ENCODE data around the gene VPS13A. TPM values are rescaled to one million over a fixed set of nuclear protein-coding genes. Genes with fewer than 3 reads are reported as not detected.
"Not testable (repeated sequence)": the region's sequence is repeated elsewhere in the genome, so short reads cannot be mapped to it uniquely, and the experiment has no call there.

The VPS13A gene
- total and polyA plus RNA-seq, 8 donors = 7.4 to 19.1 (median 15.6) TPM

DNA sequence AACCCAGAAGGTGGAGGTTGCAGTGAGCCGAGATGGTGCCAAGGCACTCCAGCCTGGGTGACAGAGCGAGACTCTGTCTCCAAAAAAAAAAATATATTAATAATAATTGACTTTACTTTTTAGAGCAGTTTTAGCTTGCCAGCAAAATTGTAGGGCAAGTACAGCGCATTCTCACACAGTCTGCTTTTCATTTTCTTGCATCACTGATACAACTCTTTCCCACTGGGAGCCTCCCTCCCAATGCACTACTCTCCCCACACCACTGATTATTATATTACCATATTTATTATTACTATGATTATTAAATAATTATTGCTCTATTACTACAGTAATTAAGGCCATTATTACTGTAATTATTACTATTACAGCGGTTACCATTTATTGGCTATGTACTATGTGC is 257.9 kb downstream of the VPS13A start:
- H3K4me3 ChIP-seq = no peak overlapping the region
- WGBS, 2 donors = 83 to 85% methylated on average over 4 of the region's 4 CpGs
- H3K27ac ChIP-seq = no peak overlapping the region
- TF ChIP-seq, protein P1, sequence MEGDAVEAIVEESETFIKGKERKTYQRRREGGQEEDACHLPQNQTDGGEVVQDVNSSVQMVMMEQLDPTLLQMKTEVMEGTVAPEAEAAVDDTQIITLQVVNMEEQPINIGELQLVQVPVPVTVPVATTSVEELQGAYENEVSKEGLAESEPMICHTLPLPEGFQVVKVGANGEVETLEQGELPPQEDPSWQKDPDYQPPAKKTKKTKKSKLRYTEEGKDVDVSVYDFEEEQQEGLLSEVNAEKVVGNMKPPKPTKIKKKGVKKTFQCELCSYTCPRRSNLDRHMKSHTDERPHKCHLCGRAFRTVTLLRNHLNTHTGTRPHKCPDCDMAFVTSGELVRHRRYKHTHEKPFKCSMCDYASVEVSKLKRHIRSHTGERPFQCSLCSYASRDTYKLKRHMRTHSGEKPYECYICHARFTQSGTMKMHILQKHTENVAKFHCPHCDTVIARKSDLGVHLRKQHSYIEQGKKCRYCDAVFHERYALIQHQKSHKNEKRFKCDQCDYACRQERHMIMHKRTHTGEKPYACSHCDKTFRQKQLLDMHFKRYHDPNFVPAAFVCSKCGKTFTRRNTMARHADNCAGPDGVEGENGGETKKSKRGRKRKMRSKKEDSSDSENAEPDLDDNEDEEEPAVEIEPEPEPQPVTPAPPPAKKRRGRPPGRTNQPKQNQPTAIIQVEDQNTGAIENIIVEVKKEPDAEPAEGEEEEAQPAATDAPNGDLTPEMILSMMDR (IDR thresholded peaks at IDR 0.05) = no peak
- H3K27me3 ChIP-seq = no peaks in the 10 kb centered on the region
- intact Hi-C loops (cut with DNase I) = loop anchor here in 1 of 3 donors (10.0 kb wide), 1 partner anchor 320 kb away; no protein-coding TSS in a partner anchor
- peaks cover 0 to 9% (median 8%) of the 10 kb centered on the region in 3 donors for H3K4me1 ChIP-seq
- no peak for ATAC-seq
- no peak for DNase-seq
- no peaks in the 10 kb centered on the region for H3K9me3 ChIP-seq
- no peak for FAIRE-seq
- no peaks in the 10 kb centered on the region for H3K36me3 ChIP-seq

- 61 to 70% methylated on average over 3 of the region's 3 CpGs for WGBS, 2 donors
- no peak overlapping the region for H3K4me3 ChIP-seq
- intact Hi-C loops (cut with DNase I) = loop anchor here in 1 of 3 donors (10.0 kb wide), 1 partner anchor 319 kb away; no protein-coding TSS in a partner anchor
- DNase-seq (no peak), FAIRE-seq (no peak), ATAC-seq (no peak)
- no peak overlapping the region for H3K27ac ChIP-seq
- H3K36me3 ChIP-seq = no peaks in the 10 kb centered on the region
- peaks cover 0 to 11% (median 8%) of the 10 kb centered on the region in 3 donors for H3K4me1 ChIP-seq
- no peaks in the 10 kb centered on the region for H3K9me3 ChIP-seq
- TF ChIP-seq, protein P1 (IDR thresholded peaks at IDR 0.05) = no peak
- no peaks in the 10 kb centered on the region for H3K27me3 ChIP-seq
Observed at GRCh38 chr9:77435688-77436087, 258.4 kb downstream of the VPS13A start.

GRCh38 chr9:77438653-77439052 is 261.3 kb downstream of the VPS13A start:
- ATAC-seq (no peak), DNase-seq (no peak), FAIRE-seq (no peak)
- no peak overlapping the region for H3K4me3 ChIP-seq
- H3K4me1 ChIP-seq = peaks cover 0 to 11% (median 8%) of the 10 kb centered on the region in 3 donors
- TF ChIP-seq, protein P1 (IDR thresholded peaks at IDR 0.05) = no peak
- H3K27ac ChIP-seq = no peak overlapping the region
- WGBS, 2 donors = 29 to 35% methylated on average over 3 of the region's 3 CpGs
- no peaks in the 10 kb centered on the region for H3K9me3 ChIP-seq
- no peaks in the 10 kb centered on the region for H3K36me3 ChIP-seq
- H3K27me3 ChIP-seq = no peaks in the 10 kb centered on the region
- intact Hi-C loops (cut with DNase I) = loop anchor here in 1 of 3 donors (10.0 kb wide), 1 partner anchor 316 kb away; no protein-coding TSS in a partner anchor

- no peak for FAIRE-seq
- Histone ChIP-seq H3K27ac (peak overlapping the region in 1 of 4 donors; percentile 50), H3K27me3 (no peaks in the 10 kb centered on the region), H3K36me3 (no peaks in the 10 kb centered on the region), H3K9me3 (no peaks in the 10 kb centered on the region), H3K4me3 (no peak overlapping the region), H3K4me1 (peaks cover 0 to 11% (median 8%) of the 10 kb centered on the region in 3 donors)
- TF ChIP-seq, protein P1 (IDR thresholded peaks at IDR 0.05) = no peak
- intact Hi-C loops (cut with DNase I) = no loop called here
- DNase-seq = peak; percentile 50 to 81 (median 74)
- WGBS, 2 donors = 22 to 25% methylated on average over 10 of the region's 10 CpGs
- peak; percentile 90 to 94 (median 93) for ATAC-seq
Observed at GRCh38 chr9:77440057-77440456, 262.7 kb downstream of the VPS13A start.

GRCh38 chr9:77441124-77441523 is 263.8 kb downstream of the VPS13A start:
- H3K36me3 ChIP-seq; FAIRE-seq; H3K27ac ChIP-seq; intact Hi-C loops (cut with DNase I); H3K9me3 ChIP-seq; DNase-seq; ATAC-seq; H3K4me3 ChIP-seq; H3K27me3 ChIP-seq: not testable (repeated sequence)
- peaks cover 0 to 11% (median 8%) of the 10 kb centered on the region in 3 donors for H3K4me1 ChIP-seq
- 70 to 85% methylated on average over 7 of the region's 7 CpGs for WGBS, 2 donors

All from pancreas (tissue), 10 donors.